GM18508 (cell line): ENCODE data around the gene KAT6B.
"Not testable (repeated sequence)": the region's sequence is repeated elsewhere in the genome, so short reads cannot be mapped to it uniquely, and the experiment has no call there.

ENCODE experiments used
- ATAC-seq: cut with Tn5 transposase; IDR thresholded peaks from one replicate; pipeline ENCODE4 v1.9.1; 2021; ENCODE audit warnings: moderate number of reproducible peaks; ENCODE audit not compliant: insufficient read depth, unreplicated experiment

The KAT6B gene

DNA sequence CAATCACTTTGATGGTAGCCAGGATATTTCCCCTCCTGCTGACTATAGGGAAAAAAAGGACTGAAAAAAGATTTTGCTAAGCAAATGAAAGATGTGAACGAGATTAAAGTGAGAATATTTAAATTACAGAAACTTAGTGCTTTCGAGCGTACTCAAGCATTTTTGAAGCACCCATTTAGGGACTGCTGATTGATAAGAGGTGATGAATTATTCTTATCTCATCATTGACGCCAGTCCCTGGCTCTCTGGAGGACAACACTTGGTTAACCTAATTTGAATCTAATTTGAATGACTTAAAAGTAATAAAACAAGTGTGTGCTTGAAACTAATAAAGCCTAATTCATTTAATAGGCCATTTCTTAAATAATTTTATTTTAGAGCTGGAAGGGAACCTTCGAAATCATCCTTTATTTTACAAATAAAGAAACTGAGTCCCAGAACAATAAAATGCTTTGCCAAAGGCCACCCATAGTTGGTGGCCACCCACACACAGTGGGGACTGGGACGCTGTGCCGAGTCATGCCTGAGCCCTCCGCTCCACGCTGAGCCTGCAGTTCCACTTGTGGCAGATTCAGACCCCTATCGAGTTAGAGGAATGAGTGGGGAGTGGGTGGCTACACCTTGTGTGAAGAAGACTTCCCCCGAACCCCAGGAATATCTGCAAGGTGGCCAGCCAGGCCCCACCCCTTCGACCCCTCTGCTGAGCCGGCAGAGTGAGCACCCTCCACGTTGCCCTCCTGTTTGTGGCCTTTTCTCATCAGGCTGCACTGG lies 223.9 kb downstream of the KAT6B start:
- ATAC-seq, result no peak

DNA sequence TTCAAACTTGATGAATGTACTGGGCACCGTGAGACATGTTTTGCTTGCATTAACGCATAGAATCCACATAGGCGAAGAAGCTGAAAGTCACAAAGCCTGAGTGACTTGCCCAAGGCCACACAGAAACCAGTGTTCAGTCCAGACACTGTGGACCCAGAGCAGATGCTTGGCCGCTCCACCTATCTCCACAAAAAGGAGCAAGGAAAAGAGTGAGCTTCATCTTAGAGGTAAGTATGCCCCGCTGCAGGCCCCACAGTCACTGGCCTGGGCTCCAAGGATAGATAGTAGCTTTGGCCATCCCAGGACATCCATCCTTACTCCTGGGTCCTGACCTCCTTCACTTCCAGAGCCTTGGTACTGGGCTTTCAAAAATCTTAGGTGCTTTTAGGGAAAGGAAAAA lies 224.9 kb downstream of the KAT6B start:
- no peak for ATAC-seq

DNA sequence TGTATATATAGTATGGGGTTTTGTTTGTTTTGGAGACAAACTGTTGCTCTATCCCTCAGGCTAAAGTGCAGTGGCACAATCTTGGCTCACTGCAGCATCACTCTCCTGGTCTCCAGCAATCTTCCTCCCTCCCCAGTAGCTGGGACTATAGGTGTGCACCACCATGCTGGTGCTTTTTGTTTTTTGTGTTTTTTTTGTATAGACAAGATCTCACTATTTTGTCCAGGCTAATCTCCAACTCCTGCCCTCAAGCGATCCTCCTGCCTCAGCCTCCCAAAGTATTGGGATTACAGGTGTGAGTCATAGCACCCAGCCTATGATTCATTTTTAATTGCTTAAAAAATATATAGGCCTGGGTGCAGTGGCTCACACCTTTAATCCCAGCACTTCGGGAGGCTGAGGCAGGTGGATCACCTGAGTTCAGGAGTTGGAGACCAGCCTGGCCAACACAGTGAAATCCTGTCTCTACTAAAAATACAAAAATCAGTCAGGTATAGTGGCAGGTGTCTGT lies 229.6 kb downstream of the KAT6B start:
- not testable (repeated sequence) for ATAC-seq

DNA sequence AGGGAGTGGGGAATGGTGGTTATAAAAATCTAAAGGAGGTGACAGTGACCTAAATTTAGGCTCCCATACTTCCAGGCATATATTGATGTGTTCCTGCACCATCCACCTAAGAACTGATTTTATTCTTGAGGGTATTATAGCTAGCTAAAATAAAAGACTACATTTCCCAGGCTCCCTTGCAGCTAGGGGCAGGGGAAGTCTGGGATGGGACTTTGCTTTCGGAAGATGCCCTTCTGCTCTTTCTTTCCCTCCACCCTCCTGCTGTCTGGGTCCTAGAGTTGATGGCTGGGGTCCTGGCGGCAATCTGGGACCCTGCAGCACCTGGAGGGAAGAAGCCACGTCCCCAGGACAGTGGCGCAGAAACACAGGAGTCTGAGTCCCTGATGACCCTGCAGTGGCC lies 231.3 kb downstream of the KAT6B start:
- no peak for ATAC-seq

DNA sequence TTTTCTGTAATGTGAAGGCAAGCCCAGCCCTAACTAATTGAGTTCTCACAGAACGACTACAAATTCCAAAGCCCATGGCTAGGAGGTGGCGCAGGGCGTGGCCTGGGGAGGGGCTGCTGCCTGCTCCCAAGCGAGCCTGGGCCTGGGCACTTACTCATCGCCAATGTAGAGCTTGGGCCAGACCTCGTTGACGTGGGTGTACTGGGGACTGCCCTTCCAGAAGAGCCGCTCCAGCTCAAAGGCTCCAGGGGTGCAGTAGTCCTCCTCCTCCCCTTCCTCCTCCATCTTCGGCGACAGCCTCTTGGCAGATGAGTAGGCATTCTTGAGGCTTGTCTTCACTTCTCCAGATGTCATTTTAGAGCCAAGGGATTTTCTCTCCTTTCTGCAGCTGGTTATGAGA lies 231.8 kb downstream of the KAT6B start:
- no peak for ATAC-seq

DNA sequence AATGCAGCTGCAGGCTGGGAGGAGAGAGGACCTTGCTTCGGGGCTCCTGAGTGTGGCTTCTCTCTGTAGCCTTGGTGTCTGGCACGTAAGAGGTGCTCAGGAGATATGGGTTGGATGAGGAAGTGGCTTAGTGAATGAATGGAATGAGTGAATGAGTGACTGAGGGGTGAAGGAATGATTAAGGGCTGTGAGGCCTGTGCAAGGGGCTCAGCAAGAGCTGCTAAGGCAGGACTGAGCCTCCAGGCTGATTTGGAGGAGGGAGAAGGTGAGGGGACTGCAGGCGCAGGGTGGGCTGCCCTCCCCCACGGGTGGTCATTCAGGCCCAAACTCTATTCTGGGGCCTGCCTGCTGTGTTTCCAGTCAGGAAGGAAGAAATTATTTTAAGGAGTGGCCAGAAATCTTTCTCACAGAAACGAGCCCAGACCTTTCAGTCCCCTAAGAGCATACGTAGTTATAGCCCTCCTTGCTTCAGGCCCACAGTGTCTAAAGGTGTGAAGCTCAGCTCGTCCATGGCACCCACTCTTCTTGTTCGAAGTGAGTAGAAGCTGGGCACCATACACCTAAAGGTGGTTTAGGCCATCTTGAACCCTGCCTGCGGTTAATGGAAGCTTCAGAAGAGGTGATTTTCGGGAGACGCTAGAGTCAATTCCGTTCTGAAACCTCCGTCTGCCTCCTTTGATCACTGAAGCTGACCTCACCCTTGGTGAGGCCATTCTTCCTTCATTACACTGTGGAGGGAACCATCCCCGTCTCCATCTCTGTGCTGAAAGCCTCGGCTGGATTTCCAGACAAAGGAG lies 235.5 kb downstream of the KAT6B start:
- no peak for ATAC-seq

DNA sequence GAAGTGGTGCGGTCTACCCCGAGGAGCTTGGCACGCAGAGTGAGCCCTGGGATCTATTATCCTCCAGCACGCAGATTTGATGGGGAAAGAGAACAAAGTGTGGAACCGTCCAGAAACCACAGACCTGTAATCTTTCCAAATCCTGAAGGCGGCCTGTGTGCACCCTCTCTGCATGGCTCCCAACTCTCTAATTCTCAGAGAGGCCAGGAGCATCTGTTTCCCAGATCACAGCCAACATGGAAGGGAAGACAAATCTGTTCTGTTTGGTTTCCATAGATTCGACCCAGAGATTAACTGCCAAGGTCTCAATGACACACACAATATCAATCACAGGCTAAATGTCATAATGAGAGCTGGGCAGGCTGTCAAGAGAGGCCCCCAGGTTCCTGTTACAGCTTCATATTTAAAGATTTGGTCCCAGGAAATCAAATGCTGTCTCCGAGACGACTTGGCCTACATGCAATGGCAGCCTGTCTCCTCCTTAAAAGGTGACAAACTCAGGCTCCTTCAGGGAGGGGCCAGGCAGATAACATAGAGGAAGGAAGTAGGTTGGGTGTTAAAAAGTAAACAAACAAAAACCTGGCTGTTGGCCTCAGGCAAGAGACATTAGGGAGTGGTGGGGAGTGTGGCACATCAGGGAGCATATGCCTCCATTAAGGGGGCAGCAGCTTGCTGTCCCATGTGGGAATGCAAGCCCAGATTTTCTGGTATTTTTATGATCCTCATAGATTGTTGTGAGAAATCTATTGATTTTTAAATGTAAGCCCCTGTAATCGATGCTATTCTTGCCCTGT lies 236.3 kb downstream of the KAT6B start:
- ATAC-seq, result no peak

DNA sequence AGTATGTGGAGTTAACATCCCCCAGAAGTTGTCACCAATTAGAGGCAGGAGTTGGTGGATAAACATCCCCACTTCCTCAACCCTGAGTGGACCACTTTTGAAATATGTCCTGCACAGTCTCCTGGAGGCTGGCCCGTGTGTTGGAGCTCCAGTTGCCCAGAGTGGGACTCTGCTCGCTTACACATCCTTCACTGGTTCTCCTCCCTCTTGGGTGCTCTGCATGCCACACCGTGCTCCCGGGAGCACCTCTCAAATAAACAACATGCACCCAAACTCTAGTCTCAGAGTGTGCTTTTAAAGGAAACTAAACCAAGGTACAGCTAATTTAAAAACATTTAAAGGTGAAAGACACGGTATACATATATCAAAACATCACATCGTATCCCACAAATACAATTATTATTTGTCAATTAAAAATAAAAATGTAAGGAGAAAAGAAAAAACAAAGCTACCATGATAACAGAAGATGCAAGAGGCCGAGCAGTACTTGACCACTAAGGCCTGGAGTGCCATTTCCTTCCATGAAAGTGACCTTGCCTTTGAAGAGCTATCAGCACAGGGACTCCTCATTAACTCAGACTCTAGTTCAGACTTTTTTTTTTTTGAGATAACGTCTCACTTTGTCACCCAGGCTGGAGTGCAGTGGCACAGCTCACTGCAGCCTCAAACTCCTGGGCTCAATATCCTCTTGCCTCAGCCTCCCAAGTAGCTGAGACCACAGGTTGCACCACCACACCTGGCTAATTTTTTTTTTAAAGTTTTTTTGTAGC lies 237.2 kb downstream of the KAT6B start:
- ATAC-seq, result no peak

DNA sequence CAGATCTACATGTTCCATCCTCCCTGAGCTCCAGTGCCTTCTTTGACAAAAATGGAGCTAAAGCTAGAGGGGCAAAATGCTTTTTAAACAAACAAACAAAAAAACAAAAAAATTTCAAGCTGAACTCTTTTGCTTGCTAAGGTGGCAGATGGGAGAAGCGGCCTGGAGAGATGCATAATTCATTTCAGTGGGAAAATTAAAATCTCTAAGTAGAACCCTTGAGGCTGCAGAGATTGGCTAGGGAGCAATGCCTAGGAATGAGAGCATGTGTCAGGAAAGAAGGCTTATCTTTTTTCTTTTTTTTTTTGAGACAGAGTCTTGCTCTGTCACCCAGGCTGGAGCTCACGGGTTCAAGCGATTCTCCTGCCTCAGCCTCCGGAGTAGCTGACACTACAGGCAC lies 238.7 kb downstream of the KAT6B start:
- no peak for ATAC-seq

DNA sequence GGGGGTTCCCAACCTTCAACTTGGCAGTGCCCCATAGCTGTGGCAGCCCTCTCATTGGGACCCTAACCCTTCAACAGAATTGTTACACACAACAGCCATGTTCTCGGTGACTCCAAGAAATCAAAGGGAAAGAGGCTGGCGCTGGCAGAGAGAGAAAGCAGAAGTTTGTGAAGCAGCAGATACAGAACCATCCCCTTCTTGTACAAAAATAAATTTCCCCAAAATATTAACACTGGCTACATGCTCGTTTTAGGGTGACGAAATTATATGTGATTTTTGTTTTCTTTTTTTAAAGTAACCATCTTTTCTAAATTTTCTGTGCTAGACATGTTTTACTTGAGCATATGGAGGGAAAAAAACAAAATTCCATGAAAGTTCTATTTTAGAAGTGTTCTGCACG lies 239.9 kb downstream of the KAT6B start:
- no peak for ATAC-seq

DNA sequence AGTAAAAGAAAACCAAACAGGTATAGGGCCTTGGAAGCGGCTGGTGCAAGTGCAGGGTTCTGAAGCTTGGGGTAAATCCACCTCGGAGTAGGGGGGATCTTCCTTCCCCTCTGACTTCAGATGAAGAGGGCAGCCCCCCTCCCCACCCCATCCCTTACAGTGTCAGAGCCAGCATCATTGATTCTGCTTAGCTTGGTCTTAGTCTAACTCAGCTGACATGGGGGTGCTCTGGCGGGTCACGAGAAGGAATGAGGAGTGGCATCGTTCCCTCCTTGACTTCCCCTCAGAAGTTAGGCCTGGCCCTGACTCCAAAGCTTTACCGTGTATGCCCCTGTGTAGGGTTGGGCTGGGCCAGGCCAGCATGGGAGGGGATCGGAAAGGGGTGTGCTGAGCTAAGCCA lies 240.9 kb downstream of the KAT6B start:
- no peak for ATAC-seq

DNA sequence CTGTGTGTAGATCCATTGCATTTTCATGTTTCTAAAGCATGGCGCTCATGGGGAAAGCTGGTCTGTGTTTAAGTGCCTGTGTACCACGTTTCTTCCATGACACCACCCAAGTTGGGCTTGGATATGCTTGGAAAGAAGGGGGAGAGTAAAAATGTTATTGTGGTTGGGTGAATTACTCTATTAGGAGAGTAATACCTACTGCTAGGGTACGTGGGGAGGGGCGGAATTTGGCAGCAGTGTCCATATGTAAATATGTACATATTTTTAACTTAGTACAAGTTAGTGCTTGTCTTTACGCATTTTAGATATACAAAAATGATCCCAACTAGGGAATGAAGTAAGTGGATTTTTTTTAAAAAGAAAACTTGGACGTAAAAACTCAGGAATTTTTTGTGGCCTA lies 242.1 kb downstream of the KAT6B start:
- ATAC-seq, result no peak

DNA sequence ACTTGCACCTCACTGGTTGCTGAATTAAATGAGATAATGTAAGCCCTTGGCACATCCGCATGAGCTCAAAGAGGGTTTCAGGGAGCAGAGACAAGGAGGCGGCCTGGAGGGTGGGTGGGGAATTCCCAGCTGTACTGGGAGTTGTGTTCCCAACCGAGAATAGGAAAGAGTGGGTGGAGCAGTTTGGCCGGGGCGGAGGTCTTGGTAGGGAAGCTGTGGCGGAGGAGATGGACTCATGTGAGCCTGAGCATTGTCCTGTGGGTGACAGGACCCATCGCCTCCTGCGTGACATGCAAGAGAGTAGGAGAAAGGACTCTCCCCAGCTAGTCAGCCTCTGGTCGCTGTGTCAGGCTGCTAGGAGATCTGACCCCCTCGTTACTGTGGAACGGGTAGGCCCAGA lies 244.1 kb downstream of the KAT6B start:
- no peak for ATAC-seq

DNA sequence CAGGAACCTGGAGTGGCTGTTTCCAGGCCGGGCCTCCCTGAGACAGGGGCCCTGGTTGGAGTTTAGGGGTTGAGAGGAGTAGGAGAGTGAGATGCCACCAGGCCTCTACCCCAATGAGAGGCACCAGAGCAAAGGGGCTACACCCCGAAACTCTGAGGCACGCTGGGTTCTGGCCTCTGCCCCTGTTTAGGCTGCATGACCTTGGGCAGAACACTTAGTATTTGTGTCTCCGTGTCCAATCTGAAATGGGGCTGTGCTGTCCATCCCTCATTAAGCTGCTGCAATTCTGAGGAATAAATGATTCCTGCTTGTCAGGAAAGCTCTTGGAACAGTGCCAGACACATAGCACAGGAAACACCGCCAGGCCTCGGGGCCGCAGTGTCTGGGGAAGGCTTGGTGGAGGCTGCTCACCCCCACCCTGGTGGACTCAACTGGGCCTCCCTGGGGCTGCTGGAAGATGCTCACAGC lies 244.6 kb downstream of the KAT6B start:
- ATAC-seq, result no peak

DNA sequence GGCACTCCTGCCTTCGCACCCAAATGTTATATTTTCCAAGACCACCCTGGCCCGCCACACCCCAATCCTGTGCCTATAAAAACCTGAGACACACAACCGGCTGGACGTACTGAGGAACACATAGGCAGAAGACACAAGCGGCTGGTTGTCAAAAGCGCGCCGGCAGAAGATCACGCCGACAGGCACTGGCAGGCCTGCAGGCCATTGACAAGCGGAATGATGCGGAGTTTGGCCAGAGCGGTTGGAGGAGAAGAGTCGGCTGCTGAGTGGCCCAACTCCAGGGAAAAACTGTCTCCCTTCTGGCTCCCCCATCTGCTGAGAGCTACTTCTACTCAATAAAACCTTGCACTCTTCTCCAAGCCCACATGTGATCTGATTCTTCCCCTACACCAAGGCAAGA lies 245.4 kb downstream of the KAT6B start:
- ATAC-seq, result no peak

DNA sequence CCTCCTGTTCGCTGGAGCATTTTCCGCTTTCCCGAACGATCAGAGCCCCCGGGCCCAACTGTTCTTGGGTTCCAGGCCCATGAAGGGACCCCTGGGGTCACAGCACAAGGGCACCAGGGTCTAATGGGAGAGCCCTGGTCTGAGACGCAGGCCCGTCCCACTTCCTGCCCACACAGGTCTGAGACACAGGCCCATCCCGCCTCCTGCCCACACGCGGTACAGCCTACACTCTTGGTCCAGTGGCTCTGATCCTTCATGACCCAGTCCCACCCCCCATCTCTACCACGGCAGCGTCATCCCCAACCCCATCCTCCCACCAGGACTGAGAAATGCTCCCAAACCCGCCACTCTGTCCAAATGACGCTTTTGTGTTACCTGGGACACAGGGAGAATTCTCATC lies 246.3 kb downstream of the KAT6B start:
- no peak for ATAC-seq

DNA sequence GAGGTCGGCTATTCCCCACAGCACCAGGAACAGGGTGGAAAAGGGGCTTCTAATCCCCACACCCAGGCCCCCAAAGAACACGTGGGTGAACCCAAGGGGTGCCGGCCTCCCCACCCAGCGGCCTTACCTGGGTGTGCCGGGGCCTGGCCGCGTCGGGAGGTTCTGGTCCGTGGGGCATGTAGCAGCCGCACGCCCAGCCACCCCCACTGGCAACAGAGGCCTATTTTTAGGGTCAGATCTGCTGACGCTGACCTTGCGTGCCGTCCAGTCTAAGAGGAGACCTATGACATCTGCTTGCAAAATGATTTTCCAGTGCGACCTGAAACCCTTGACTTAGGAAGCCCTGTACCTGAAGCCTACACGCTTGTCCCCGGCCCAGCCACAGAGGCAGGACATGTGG lies 247.0 kb downstream of the KAT6B start:
- ATAC-seq, result no peak

DNA sequence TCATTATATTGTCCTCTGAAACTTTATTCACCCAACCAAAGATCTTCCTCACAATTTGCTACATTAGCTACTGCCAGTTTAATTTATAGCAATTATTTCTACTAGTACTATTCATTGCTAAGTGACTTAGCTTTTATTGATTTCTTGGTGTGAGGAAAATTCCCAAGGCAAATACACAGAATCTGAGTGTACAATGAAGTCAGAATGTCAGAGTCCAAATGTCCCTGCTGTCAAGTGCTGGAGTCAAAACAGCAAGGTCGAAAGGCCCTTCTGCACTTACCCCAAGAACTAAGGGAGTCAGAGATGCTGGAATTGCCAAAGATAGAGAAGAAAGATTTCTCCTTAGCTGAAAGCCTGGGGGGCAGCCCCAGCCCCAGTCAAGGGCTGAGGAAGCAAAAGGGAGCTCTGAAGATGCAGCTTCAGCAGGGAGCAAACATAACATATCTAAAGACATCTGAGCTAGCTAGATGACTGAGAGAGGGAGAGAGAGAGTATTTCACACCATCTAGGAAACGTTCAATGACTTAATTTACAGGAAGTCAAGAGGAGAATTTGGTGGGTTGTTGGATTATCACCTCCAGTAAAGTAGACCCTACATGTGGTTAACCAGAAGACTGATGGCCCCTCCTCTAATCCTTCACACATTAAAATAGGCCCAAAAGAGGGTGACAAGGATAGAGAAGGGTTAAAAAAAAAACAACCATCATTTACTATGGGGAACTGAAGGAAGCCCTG lies 248.5 kb downstream of the KAT6B start:
- ATAC-seq, result no peak

DNA sequence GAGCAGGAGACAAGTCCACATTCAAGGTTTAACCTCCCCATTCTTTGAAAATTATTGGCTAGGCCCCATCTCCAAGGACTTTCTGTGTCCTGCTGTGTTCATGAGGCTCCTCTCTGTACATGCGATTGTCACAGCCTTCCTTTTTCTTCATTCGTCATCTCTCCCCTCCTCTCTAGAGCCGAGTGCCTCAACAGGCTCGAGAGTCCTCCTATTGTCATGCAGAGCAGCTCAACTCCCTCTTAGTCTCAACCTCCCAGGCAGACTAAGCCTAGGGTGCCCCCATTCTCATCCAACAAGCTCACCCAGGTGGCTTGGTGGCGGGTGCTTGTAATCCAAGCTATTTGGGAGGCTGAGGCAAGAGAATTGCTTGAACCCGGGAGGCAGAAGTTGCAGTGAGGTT lies 249.9 kb downstream of the KAT6B start:
- no peak for ATAC-seq
